NCI-H774 (cell line): ENCODE results near the gene PHKB.
A peak's percentile ranks its signal among the peaks of the same experiment; 100 is the strongest.
"Not testable (repeated sequence)": the region's sequence is repeated elsewhere in the genome, so short reads cannot be mapped to it uniquely, and the experiment has no call there.

Source experiments
- DNase-seq: peaks from one replicate; lab custom pipeline; 2025; lab: John Stamatoyannopoulos, UW

Gene PHKB

DNA sequence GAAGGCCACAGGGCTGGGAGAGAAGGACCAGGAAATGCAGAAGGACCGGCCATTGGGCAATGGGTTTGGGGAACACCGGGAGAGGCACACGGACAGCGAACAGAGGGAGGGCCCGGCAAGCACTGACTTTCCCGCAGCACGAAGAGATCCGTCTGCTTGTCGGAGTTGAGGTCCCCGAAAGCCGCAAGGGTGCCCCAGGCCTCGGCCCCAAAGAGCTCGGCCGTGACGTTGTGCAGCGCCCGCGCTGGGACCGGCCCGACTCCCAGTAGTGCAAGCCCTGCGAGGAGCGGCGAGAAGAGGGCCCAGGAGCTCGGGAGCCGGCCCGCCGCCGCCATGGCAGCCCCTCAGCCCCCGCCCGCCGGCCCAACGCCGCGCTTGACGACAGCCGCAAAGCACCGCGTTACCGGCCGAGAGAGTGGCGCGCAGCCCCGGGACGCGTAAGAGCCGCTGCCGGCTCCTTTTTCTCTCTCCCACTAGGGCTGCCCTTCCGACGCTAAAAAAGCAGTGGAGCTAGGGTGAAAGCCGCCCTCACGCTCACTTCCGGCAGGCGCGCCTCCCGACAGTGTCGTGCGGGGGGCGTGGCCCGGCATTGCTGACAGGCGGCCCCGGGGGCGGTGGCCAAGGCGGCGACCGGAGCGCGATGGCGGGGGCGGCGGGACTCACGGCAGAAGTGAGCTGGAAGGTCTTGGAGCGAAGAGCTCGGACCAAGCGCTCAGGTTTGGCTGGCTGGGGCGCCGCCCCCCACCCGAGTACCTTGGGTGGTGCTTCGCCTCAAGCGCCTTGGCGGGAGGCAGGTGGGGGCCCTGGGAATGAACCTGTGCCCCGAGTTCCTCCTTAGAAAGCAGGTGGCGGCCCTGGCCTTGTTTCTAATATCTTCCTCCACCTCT is at the start of gene PHKB, which contains the start of gene ITFG1:
Gene PHKB (plus strand): TSS at position 621 of the 887 bp plus-strand sequence. CDS start 20 bp downstream, at position 641.
Gene ITFG1 (minus strand): TSS at position 353 of the 887 bp plus-strand sequence. CDS start 18 bp downstream, at position 335.
- DNase-seq: peak; percentile 78

GRCh38 chr16:47413041-47413440 is 48.1 kb upstream of the PHKB start:
- DNase-seq: no peak

- DNase-seq: no peak
Measured at GRCh38 chr16:47416869-47417268, 44.3 kb upstream of the PHKB start.

GRCh38 chr16:47424846-47425245 is 36.3 kb upstream of the PHKB start:
- no peak for DNase-seq

DNA sequence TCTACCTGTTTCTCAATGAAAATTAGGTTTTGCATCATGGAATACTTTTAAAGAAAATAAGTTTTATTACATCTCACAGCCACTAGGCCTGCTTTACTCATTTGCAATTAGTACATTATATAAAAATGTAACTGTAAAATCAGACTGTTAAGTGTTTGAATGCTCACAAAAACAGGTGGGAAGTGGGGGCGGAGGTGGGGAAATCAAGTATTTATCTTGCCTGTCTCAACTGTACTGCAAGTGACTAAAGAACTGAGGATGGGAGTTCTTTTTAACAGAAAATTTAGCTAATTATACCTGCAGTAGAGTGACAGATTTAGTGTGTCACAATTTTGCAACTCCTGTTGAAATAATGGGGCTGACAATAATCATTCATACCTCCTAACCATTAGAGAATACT is 34.3 kb upstream of the PHKB start:
- no peak for DNase-seq

DNA sequence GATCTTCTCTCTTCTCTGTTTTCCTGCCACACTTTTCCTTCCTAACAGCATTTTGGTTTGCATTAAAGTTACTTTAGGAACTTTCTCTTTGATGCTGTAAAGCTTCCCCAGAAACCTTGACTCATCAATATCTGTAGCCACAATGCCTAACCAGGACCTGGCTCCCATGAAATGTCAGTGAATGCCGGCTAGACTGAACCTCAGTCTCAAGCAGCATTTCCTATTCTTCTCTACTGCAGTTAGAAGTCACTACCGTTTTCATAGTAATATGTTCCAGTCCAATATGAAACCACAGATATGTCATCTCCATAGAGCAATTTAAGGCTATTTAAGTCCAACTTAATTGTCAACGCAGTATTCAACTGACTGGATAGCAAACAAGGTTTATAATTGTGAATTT is 29.2 kb upstream of the PHKB start:
- DNase-seq: no peak

DNA sequence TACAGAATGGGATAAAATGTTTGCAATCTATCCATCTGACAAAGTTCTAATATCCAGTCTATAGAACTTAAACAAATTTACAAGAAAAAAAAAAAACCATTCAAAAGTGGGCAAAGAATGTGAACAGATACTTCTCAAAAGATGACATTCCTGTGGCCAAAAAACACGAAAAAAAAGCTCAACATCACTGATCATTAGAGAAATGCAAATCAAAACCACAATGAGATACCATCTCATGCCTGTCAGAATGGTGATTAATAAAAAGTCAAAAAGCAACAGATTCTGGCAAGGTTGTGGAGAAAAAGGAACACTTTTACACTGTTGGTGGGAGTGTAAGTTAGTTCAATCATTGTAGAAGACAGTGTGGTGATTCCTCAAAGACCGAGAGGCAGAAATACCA is 26.9 kb upstream of the PHKB start:
- not testable (repeated sequence) for DNase-seq

GRCh38 chr16:47440066-47440465 is 21.1 kb upstream of the PHKB start:
- not testable (repeated sequence) for DNase-seq

DNA sequence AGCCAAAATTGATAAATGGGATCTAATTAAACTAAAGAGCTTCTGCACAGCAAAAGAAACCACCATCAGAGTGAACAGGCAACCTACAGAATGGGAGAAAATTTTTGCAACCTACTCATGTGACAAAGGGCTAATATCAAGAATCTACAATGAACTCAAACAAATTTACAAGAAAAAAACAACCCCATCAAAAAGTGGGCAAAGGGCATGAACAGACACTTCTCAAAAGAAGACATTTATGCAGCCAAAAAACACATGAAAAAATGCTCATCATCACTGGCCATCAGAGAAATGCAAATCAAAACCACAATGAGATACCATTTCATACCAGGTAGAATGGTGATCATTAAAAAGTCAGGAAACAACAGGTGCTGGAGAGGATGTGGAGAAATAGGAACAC is 18.2 kb upstream of the PHKB start:
- DNase-seq: not testable (repeated sequence)

GRCh38 chr16:47446431-47446830 is 14.7 kb upstream of the PHKB start:
- no peak for DNase-seq

DNA sequence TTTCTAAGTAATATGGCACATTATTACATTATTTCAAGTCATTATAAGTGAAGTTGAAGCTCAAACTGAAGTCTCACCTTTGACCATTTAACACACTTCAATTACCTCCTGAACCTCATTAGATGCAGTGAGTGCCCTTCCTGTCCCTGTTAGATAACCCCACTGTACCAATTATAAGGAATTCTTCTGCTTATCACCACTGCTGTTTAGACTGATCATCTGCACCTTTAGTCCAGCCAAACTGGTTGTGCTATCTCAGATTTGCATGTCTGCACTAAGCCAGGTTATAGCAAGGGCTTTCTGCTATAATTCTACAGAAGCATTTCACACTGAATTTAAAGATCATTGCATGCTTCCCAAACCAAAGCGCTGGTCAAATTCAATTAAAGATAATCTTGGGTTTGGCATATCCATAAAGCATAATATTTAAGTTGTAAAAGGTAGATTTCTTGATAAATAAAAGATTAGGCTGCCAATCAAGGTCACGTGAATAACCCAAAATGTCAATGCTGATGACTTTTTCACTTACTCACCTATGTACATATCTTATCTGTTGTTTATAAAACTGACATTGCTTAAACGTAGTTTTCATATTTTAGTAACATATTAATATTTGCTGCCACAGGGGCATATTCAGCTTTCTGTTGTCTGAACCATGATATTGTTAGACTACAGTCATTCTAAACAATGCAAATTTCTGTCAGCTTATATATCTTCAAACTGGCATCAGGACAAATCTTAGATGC is 12.1 kb upstream of the PHKB start:
- DNase-seq: no peak

DNA sequence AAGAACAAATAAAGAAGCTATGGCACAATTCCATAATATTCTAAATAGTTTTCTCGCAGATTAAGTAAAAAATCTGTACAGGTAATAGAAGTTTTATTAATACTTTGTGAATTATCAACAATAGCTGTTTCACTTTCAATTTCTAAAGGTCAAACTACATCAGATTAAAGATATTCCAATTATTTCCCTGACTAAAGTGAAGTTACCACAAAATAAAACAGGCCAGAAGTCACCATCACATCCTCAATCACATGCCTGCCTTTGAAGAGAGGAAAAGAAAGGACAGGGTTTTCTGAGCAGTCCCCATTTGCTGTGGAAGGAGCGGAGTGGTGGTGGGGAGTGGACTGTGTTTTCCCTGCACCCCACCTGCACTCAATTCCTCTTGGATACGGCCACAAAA is 11.3 kb upstream of the PHKB start:
- DNase-seq: no peak

- no peak for DNase-seq
Measured at GRCh38 chr16:47458331-47458730, 2.8 kb upstream of the PHKB start.

GRCh38 chr16:47459603-47460002 is 1.5 kb upstream of the PHKB start:
- no peak for DNase-seq

DNA sequence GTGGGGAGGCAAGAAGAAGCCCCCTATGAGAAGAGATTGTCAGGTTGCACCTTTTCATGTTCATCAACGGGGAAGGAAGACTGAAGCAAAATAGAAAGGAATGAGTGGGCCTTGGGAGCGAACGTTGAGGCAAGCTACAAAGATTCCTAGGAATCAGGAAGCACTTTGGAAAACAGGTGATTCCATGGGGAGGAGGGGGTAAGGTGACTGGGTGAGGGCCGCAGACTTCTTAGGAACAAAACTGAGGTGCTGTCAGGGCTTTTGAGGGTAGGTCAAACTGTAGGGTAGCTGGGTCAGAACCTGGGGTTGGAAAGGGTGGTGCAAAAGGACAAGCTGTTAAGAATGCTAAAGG is 796 bp upstream of the PHKB start:
- DNase-seq: no peak

DNA sequence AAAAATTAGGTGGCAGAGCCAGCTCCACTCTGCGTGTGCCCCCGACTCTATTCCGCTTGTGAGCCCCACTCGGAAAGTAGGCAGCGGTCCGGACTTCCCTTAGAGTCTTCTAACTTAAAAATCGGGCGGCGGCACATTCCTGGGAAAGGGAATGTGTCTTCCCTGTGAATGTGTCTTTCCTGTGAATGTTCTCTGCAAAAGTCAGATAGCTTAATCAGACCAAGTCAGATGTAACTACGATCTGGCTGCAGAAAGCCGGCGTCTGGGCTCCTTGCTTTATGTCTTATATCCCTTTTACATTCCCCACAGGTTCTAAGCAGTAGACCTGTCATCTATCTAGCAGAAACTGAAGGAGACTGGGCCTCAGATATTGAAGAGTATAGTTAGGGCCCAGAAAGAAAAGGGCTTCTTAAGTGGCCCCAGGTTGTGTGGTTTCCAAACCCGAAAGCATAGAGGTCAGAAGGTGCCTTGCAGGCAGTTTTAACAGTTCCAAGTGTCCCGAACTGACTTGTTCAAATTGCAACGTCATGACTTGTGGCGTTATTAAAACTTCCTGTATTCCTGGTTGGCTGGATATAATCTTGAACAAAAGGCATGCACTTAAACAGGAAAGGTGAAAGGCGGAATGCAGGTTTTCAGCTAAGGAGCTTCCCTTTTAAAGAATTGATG is 601 bp downstream of the PHKB start:
- DNase-seq: no peak

DNA sequence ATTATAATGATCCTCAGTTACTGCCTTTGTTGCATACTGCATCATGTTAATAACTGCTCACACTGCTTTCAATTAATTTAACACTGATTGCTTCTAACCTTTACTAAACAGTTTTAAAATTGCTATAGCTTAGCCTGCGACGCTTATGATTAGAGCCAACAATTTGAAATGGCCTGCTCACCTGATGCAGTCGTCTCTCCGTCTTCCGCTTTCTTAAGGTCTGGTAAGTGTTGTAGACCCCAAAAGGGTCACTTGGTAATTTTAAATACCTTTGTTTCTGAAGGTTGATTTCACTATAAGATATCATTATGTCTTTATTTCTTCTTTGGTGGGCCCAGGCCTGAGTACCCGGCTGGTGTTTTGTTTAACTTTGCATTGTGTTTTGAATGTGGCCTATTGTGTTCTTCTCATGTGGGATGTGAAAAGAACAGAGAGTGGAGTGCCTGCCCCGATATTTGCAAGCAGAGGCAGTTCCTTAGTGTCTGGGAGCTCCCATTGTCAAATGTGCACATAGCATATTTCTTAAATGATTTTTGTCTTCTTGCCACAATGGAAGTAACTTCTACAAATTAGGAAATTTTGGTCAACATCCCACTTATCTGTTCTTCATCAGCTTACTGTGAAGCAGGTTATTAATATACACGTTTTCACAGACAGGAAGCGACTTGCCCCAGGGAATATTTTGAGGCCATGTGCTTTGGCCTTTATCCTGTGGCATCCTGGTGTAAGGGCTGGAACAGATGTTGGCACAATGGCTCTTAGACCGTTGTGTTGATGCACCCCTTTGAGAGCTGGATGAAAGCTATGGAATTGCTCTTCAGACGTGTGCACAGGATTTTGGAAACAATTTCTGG is 2.9 kb downstream of the PHKB start:
- DNase-seq: no peak

GRCh38 chr16:47465919-47466630 is 4.9 kb downstream of the PHKB start:
- no peak for DNase-seq

DNA sequence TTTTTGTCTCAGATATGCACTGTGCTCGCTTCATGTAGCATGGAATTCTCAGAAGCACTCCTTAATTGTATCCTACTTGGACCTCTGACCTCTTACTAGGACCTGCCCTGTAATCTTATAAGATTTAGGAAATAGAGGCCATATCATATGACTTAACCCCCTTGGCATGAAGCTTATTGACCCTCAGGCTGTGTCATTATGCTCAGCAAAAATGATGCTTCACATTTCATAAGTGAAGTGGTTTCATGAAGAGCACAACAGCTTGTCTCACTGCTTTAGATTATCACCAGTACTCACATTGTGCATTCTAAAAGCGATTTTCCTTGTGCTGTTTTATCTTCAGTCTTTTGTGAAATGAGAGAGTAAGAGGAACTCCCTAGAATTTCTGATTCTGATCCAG is 6.4 kb downstream of the PHKB start:
- DNase-seq: no peak

- not testable (repeated sequence) for DNase-seq
Measured at GRCh38 chr16:47468070-47468689, 7.0 kb downstream of the PHKB start.

DNA sequence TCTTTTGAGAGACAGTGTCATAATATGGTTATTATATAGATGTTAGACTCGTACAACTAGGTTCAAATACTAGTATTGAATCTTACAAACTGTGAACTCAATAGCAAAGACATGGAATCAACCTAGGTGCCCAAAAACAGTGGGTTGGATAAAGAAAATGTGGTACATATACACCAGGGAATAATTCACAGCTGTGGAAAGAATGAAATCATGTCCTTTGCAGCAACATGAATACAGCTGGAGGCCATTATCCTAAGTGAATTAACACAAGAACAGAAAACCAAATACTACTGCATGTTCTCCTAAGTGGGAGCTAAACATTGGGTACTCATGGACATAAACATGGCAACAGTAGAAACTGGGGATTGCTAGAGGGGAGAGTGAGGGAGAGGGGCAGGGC is 8.1 kb downstream of the PHKB start:
- no peak for DNase-seq
